Hepatocyte (in vitro differentiated cells): Measurements from ENCODE around the gene BPIFA2.

Experiments used
- EZH2 ChIP-seq: fragments of 200-600 bp; sonication (generic); IDR thresholded peaks from 2 replicates; pipeline ENCODE4 v1.6.1; 2016; ENCODE audit warnings: antibody characterized with exemption, mild to moderate bottlenecking, borderline replicate concordance
- TF ChIP-seq, protein P1 (sequence below): fragments of 200-600 bp; sonication (generic); IDR thresholded peaks from 2 replicates; pipeline ENCODE4 v1.5.1; 2016; ENCODE audit warnings: antibody characterized with exemption, mild to moderate bottlenecking; ENCODE audit not compliant: poor library complexity

DNA sequence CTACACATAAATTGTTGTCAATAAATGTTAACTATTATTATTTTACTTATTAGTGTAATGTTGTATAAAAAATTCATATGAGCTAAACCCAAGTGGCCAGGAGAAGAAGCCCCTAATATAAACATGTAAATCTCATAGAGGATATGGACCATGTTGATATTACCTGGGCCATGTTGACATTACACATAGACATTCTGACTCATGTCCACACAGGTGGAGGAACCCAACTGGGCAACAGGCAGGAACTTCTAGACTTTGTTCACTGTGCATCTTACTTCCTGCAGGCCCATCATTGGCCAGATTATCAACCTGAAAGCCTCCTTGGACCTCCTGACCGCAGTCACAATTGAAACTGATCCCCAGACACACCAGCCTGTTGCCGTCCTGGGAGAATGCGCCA, 7.2 kb downstream of the BPIFA2 start:
- TF ChIP-seq, protein P1, sequence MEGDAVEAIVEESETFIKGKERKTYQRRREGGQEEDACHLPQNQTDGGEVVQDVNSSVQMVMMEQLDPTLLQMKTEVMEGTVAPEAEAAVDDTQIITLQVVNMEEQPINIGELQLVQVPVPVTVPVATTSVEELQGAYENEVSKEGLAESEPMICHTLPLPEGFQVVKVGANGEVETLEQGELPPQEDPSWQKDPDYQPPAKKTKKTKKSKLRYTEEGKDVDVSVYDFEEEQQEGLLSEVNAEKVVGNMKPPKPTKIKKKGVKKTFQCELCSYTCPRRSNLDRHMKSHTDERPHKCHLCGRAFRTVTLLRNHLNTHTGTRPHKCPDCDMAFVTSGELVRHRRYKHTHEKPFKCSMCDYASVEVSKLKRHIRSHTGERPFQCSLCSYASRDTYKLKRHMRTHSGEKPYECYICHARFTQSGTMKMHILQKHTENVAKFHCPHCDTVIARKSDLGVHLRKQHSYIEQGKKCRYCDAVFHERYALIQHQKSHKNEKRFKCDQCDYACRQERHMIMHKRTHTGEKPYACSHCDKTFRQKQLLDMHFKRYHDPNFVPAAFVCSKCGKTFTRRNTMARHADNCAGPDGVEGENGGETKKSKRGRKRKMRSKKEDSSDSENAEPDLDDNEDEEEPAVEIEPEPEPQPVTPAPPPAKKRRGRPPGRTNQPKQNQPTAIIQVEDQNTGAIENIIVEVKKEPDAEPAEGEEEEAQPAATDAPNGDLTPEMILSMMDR = no peak
- TF ChIP-seq EZH2 = no peak
